ENCODE measurements around the gene IFFO2.

The IFFO2 gene

DNA sequence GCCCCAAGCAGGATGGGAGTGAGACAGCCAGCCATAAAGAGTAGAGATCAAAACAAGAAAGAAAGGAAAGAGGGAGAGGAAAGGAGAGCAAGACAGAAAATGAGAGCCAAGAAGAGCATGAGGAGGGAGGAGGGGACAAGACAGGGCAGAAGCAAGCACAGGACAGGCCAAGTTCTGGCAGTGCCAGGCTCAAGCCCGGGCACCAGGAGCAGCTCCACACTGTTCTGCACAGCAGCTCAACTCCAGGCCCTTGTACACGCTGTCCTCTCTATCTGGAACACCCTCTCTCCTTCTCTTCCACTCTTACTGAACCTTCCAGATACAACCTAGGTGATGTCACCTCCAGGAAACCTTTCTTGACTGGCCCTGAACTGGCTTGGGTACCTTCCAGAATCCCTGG is 11.7 kb downstream of the IFFO2 start:
- TF ChIP-seq REST (IDR thresholded peaks at IDR 0.05; ENCODE audit: insufficient read depth in 1 of 2, low read depth in 2 of 2, low read length in 2 of 2): no peak
- TF ChIP-seq SIN3A (IDR thresholded peaks at IDR 0.05; ENCODE audit: borderline replicate concordance, insufficient read depth, low read length): no peak
- no peak for TF ChIP-seq TAF1 (IDR thresholded peaks at IDR 0.05; ENCODE audit: borderline replicate concordance, insufficient read depth, low read length)
- TF ChIP-seq FOXP2 (optimal IDR thresholded peaks at IDR 0.05; ENCODE audit: borderline replicate concordance, extremely low read depth, extremely low read length, insufficient read depth): no peak
- no peak for TF ChIP-seq POLR2AphosphoS5 (IDR thresholded peaks at IDR 0.05; ENCODE audit: low read depth, low read length)

DNA sequence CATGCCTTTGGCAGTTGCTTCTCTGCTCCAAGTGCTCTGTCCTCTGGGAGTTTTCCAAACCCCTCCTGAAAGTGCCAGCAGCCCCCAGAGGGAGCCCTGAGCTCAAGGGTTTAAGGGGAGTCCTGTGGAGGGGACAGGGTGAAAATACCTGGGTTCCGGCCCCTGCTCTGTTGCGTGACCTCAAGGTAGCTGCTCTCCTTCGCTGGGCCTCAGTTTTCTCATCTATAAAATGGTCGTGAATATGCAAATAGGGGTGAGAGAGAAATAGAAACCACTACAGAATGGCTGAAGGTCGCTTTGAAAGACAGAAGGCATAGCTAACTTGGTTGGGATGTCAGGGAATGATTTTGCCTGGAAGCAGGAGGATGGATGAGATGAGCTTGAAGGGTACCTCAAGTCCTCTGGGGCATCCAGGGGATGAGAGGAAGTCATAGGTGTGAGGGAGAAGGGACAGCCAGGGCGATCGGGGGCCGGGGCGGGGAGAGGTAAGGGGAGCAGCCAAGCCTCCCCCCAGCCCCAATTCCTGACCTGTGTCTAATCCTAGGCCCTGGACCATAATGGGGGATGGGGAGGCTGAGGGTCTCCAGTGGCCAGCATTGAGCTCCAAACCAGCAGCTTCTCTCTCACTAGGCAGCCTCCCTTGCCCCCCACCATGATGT is 12.4 kb downstream of the IFFO2 start:
- TF ChIP-seq FOXP2 (optimal IDR thresholded peaks at IDR 0.05; ENCODE audit: borderline replicate concordance, extremely low read depth, extremely low read length, insufficient read depth) (no peak), TAF1 (IDR thresholded peaks at IDR 0.05; ENCODE audit: borderline replicate concordance, insufficient read depth, low read length) (no peak), REST (IDR thresholded peaks at IDR 0.05; ENCODE audit: insufficient read depth in 1 of 2, low read depth in 2 of 2, low read length in 2 of 2) (no peak), SIN3A (IDR thresholded peaks at IDR 0.05; ENCODE audit: borderline replicate concordance, insufficient read depth, low read length) (no peak), POLR2AphosphoS5 (IDR thresholded peaks at IDR 0.05; ENCODE audit: low read depth, low read length) (no peak)

- TF ChIP-seq SIN3A (IDR thresholded peaks at IDR 0.05; ENCODE audit: borderline replicate concordance, insufficient read depth, low read length): no peak
Measured at GRCh38 chr1:18943162-18943561, 13.3 kb downstream of the IFFO2 start.

DNA sequence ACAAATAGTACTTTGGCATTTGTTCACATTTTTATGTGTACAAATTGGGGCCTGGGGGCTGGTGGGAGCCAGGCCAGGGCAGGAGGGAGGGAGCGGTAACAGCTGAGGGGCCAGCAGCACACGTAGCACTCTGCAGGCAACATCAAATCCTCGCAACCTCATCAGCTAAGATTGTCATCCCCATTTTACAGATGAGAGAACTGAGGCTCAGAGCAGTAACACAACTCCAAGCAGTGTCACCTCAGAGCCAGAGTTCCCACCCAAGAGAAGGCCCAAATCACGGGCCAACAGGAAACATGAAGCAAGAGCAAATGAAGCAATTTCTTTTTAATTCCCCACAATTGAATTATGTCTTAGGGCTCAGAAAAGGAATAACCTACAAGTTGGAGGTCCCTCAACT is 14.1 kb downstream of the IFFO2 start:
- TF ChIP-seq REST (IDR thresholded peaks at IDR 0.05; ENCODE audit: insufficient read depth in 1 of 2, low read depth in 2 of 2, low read length in 2 of 2): no peak
- TF ChIP-seq SIN3A (IDR thresholded peaks at IDR 0.05; ENCODE audit: borderline replicate concordance, insufficient read depth, low read length): no peak
- TF ChIP-seq POLR2AphosphoS5 (IDR thresholded peaks at IDR 0.05; ENCODE audit: low read depth, low read length): no peak
- no peak for TF ChIP-seq FOXP2 (optimal IDR thresholded peaks at IDR 0.05; ENCODE audit: borderline replicate concordance, extremely low read depth, extremely low read length, insufficient read depth)
- no peak for TF ChIP-seq TAF1 (IDR thresholded peaks at IDR 0.05; ENCODE audit: borderline replicate concordance, insufficient read depth, low read length)

DNA sequence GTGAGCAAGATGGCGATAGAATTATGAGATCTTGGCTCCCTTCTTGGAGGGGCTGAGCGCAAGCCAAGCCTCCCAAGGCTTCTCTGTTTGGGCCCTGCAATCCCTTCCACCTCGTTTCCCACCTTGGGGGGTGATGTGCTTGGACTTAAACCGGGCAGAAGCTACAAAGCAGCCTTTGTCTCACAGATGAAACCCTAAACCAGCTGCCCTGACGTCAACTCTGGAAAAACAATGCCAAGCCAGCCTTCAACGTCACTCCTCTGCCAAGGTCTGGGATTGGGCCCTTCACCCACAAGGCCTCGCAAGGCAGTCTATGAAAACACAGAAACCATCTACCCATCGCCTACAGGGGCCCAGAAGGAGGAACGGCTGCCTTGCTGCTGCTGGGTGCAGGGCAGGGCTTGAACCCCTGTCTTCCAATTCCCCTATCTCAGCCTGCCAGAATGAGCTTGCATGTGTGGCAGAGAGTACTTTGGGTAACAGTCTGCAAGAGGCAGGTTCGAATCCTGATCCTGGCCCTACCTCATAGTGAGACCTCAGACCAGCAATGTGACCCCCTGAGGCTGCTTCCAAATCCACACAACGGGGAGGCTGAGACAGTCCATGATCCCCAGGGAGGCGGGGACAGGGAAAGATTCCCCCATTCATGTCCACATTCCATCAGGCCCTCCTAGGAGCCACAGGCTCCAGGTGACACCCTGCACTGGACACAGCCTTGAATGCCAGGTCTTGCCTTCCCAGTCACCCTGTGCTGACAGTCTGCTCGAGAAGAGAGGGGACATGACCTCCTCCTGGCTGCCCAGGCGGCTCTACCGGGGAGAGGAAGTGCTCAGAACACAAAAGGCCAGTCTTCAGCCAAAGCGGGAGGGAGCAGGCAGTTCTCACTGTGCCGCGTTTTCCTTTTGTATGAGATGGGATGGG is 15.0 kb downstream of the IFFO2 start:
- no peak for TF ChIP-seq FOXP2 (optimal IDR thresholded peaks at IDR 0.05; ENCODE audit: borderline replicate concordance, extremely low read depth, extremely low read length, insufficient read depth)
